Stimulated activated CD8-positive, alpha-beta memory T cell treated with anti-CD3 and anti-CD28 coated beads, Interleukin-15, amount 100 ng/mL, for 1 hour (primary cell): Measurements from ENCODE around the gene TUBB4B.
"Not testable (repeated sequence)": the region's sequence is repeated elsewhere in the genome, so short reads cannot be mapped to it uniquely, and the experiment has no call there.

Experiments
- DNase-seq: peaks from one replicate; pipeline ENCODE4 v3.0.0-alpha.2; 2020; ENCODE audit warnings: low read depth

Gene TUBB4B

GRCh38 chr9:137251490-137252268, 10.6 kb downstream of the TUBB4B start:
- DNase-seq = no peak

- no peak for DNase-seq
These were observed 11.7 kb downstream of the TUBB4B start for GRCh38 chr9:137252555-137253506.

GRCh38 chr9:137253717-137254623, 12.9 kb downstream of the TUBB4B start:
- no peak for DNase-seq

GRCh38 chr9:137254624-137255447, 13.7 kb downstream of the TUBB4B start, which contains the start of gene NELFB:
NELFB (plus strand) TSS chr9:137255327.
- DNase-seq = peak; percentile 92

- no peak for DNase-seq
These were observed 14.5 kb downstream of the TUBB4B start for GRCh38 chr9:137255448-137256114.

- DNase-seq = no peak
These were observed 15.3 kb downstream of the TUBB4B start for GRCh38 chr9:137256362-137256761.

GRCh38 chr9:137256856-137257255, 15.8 kb downstream of the TUBB4B start:
- no peak for DNase-seq

- DNase-seq = not testable (repeated sequence)
These were observed 21.3 kb downstream of the TUBB4B start for GRCh38 chr9:137262173-137262908.

GRCh38 chr9:137262909-137263285, 21.8 kb downstream of the TUBB4B start:
- DNase-seq = no peak

- DNase-seq = no peak
These were observed 22.4 kb downstream of the TUBB4B start for GRCh38 chr9:137263506-137263905.

- DNase-seq = no peak
These were observed 23.0 kb downstream of the TUBB4B start for GRCh38 chr9:137264067-137264466.

- DNase-seq = no peak
These were observed 24.5 kb downstream of the TUBB4B start for GRCh38 chr9:137265496-137266161.

- no peak for DNase-seq
These were observed 25.1 kb downstream of the TUBB4B start for GRCh38 chr9:137266162-137266527.

GRCh38 chr9:137266585-137267453, 25.7 kb downstream of the TUBB4B start:
- DNase-seq = no peak

GRCh38 chr9:137267933-137268355, 26.9 kb downstream of the TUBB4B start:
- no peak for DNase-seq

- DNase-seq = no peak
These were observed 27.6 kb downstream of the TUBB4B start for GRCh38 chr9:137268538-137269201.

GRCh38 chr9:137269231-137269772, 28.2 kb downstream of the TUBB4B start:
- DNase-seq = no peak
